Measurements from ENCODE around the gene SELENOT. TPM values are rescaled to one million over a fixed set of nuclear protein-coding genes. Genes with fewer than 3 reads are reported as not detected.

SELENOT gene
- polyA plus RNA-seq, 1 donor from 2014 or later, result 268 TPM

DNA sequence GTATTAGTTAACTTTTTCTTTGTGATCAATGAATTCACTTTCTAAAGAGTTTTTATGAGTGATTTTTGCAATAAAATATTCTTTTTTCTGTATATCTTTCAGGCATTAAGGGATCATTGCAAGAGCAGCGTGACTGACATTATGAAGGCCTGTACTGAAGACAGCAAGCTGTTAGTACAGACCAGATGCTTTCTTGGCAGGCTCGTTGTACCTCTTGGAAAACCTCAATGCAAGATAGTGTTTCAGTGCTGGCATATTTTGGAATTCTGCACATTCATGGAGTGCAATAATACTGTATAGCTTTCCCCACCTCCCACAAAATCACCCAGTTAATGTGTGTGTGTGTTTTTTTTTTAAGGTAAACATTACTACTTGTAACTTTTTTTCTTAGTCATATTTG, 24.4 kb downstream of the SELENOT start:
- no peaks in the 10 kb centered on the region for H3K9me3 ChIP-seq (ENCODE audit: low read length)
- TF ChIP-seq EP300 (conservative IDR thresholded peaks at IDR 0.05; ENCODE audit: poor library complexity, severe bottlenecking) (no peak), POLR2AphosphoS5 (IDR thresholded peaks at IDR 0.05) (no peak), EZH2 (IDR thresholded peaks at IDR 0.05; ENCODE audit: borderline replicate concordance, insufficient read depth, low read length, poor library complexity, severe bottlenecking) (no peak), RAD21 (conservative IDR thresholded peaks at IDR 0.05) (no peak), MXI1 (conservative IDR thresholded peaks at IDR 0.05; ENCODE audit: poor library complexity, severe bottlenecking) (no peak), TAF1 (IDR thresholded peaks at IDR 0.05; ENCODE audit: low read depth) (no peak), CTCF (IDR thresholded peaks at IDR 0.05; ENCODE audit: poor library complexity, severe bottlenecking) (no peak), SMC3 (conservative IDR thresholded peaks at IDR 0.05; ENCODE audit: poor library complexity) (no peak)
- TF ChIP-seq, protein P1, sequence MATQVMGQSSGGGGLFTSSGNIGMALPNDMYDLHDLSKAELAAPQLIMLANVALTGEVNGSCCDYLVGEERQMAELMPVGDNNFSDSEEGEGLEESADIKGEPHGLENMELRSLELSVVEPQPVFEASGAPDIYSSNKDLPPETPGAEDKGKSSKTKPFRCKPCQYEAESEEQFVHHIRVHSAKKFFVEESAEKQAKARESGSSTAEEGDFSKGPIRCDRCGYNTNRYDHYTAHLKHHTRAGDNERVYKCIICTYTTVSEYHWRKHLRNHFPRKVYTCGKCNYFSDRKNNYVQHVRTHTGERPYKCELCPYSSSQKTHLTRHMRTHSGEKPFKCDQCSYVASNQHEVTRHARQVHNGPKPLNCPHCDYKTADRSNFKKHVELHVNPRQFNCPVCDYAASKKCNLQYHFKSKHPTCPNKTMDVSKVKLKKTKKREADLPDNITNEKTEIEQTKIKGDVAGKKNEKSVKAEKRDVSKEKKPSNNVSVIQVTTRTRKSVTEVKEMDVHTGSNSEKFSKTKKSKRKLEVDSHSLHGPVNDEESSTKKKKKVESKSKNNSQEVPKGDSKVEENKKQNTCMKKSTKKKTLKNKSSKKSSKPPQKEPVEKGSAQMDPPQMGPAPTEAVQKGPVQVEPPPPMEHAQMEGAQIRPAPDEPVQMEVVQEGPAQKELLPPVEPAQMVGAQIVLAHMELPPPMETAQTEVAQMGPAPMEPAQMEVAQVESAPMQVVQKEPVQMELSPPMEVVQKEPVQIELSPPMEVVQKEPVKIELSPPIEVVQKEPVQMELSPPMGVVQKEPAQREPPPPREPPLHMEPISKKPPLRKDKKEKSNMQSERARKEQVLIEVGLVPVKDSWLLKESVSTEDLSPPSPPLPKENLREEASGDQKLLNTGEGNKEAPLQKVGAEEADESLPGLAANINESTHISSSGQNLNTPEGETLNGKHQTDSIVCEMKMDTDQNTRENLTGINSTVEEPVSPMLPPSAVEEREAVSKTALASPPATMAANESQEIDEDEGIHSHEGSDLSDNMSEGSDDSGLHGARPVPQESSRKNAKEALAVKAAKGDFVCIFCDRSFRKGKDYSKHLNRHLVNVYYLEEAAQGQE (IDR thresholded peaks at IDR 0.05; ENCODE audit: borderline replicate concordance), result no peak

GRCh38 chr3:150631515-150632221, 28.5 kb downstream of the SELENOT start:
- H2AFZ ChIP-seq (ENCODE audit: low read depth, low read length), result no peak overlapping the region
- H3K79me2 ChIP-seq (replicated peaks; ENCODE audit: insufficient read depth, low read length), result no peaks in the 10 kb centered on the region
- H3F3A ChIP-seq (ENCODE audit: insufficient read depth, low read length, poor library complexity, severe bottlenecking), result no peaks in the 10 kb centered on the region
- no peaks in the 10 kb centered on the region for H3K9me3 ChIP-seq (ENCODE audit: low read length)
- no peak overlapping the region for H3K27ac ChIP-seq (ENCODE audit: low read length)
- H4K20me1 ChIP-seq (ENCODE audit: insufficient read depth), result no peaks in the 10 kb centered on the region
- TF ChIP-seq SMC3 (conservative IDR thresholded peaks at IDR 0.05; ENCODE audit: poor library complexity) (no peak), RAD21 (conservative IDR thresholded peaks at IDR 0.05) (no peak), CTCF (IDR thresholded peaks at IDR 0.05; ENCODE audit: poor library complexity, severe bottlenecking) (no peak), EZH2 (IDR thresholded peaks at IDR 0.05; ENCODE audit: borderline replicate concordance, insufficient read depth, low read length, poor library complexity, severe bottlenecking) (no peak), MXI1 (conservative IDR thresholded peaks at IDR 0.05; ENCODE audit: poor library complexity, severe bottlenecking) (no peak), EP300 (conservative IDR thresholded peaks at IDR 0.05; ENCODE audit: poor library complexity, severe bottlenecking) (no peak), TAF1 (IDR thresholded peaks at IDR 0.05; ENCODE audit: low read depth) (no peak), POLR2AphosphoS5 (IDR thresholded peaks at IDR 0.05) (no peak)
- TF ChIP-seq, protein P1 (IDR thresholded peaks at IDR 0.05; ENCODE audit: borderline replicate concordance), result no peak
- no peaks in the 10 kb centered on the region for H3K36me3 ChIP-seq (ENCODE audit: insufficient read depth, low read length)
- no peak overlapping the region for H3K4me3 ChIP-seq (ENCODE audit: low read length)
- no peak overlapping the region for H3K9ac ChIP-seq (ENCODE audit: low read length)
- H3K27me3 ChIP-seq (ENCODE audit: insufficient read depth, low read depth, low read length), result no peaks in the 10 kb centered on the region
- no peaks in the 10 kb centered on the region for H3K9me2 ChIP-seq (ENCODE audit: insufficient read depth, low read length)
- no peak overlapping the region for H3K4me2 ChIP-seq (ENCODE audit: low read length)

More for the DNA sequence above, 24.4 kb downstream of the SELENOT start:
- H3K4me3 ChIP-seq (ENCODE audit: low read length), result no peak overlapping the region
- no peak overlapping the region for H2AFZ ChIP-seq (ENCODE audit: low read depth, low read length)
- H3K79me2 ChIP-seq (replicated peaks; ENCODE audit: insufficient read depth, low read length), result peaks cover 5% of the 10 kb centered on the region
- H3K27me3 ChIP-seq (ENCODE audit: insufficient read depth, low read depth, low read length), result no peaks in the 10 kb centered on the region
- no peaks in the 10 kb centered on the region for H3K36me3 ChIP-seq (ENCODE audit: insufficient read depth, low read length)
- no peak overlapping the region for H3K4me2 ChIP-seq (ENCODE audit: low read length)
- H3F3A ChIP-seq (ENCODE audit: insufficient read depth, low read length, poor library complexity, severe bottlenecking), result no peaks in the 10 kb centered on the region
- no peak overlapping the region for H3K27ac ChIP-seq (ENCODE audit: low read length)
- H3K9me2 ChIP-seq (ENCODE audit: insufficient read depth, low read length), result no peaks in the 10 kb centered on the region
- H3K9ac ChIP-seq (ENCODE audit: low read length), result no peak overlapping the region
- no peaks in the 10 kb centered on the region for H4K20me1 ChIP-seq (ENCODE audit: insufficient read depth)

All from neural cell (in vitro differentiated cells).